CD4-positive, alpha-beta T cell treated with Interleukin-2 at 100 ng/mL for 4 hours (primary cell): ENCODE data around the gene PIP.
"Not testable (repeated sequence)": the region's sequence is repeated elsewhere in the genome, so short reads cannot be mapped to it uniquely, and the experiment has no call there.

Experiments
- DNase-seq: peaks from one replicate; pipeline ENCODE4 v3.0.0-alpha.2; 2020; ENCODE audit warnings: low spot score

The PIP gene

GRCh38 chr7:143177374-143178119, 45.7 kb downstream of the PIP start:
- DNase-seq: no peak

- not testable (repeated sequence) for DNase-seq
These were observed 48.9 kb downstream of the PIP start for GRCh38 chr7:143180771-143181170.

- DNase-seq: no peak
These were observed 49.5 kb downstream of the PIP start for GRCh38 chr7:143181349-143181748.

DNA sequence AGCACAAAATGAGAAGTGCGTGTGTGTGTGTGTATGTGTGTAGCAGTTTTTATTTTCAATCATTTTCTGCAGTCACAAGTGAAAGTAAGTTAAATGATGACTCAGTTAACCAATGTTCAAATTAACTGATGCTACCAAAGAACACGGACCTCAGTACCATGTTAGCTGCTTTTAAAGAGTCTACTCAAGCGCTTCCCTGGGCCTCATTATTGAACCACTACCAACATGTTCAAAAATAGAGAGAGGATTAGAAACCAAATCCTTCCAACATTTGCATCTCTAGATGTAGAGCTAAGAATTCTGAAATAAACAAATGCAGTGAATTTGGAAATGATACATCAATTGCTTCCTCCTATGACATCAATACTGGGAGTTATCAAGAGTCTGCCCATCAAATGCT, 51.1 kb downstream of the PIP start, which contains the start of gene TAS2R39:
Gene TAS2R39 (plus strand): TSS at position 396 of the 400 bp plus-strand sequence. CDS start 0 bp downstream, at position 396.
- DNase-seq: no peak

DNA sequence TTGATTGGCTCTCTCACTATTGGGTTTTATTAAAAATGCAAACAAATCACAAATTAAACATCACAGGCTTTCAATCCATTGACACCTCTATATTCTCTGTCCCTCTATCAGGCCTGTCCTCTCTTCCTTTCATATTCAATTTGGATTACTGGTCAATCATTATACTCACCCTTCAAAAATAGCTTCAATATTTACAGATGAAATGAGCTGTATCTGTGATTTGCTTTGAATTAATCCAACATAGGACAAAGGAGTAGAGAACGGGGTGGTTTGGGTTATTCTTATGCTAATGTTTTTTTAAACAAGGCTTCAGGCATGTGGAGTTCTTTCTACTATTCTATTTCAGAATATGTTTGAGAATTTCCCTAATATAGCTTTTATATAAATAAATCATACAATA, 53.7 kb downstream of the PIP start:
- no peak for DNase-seq

DNA sequence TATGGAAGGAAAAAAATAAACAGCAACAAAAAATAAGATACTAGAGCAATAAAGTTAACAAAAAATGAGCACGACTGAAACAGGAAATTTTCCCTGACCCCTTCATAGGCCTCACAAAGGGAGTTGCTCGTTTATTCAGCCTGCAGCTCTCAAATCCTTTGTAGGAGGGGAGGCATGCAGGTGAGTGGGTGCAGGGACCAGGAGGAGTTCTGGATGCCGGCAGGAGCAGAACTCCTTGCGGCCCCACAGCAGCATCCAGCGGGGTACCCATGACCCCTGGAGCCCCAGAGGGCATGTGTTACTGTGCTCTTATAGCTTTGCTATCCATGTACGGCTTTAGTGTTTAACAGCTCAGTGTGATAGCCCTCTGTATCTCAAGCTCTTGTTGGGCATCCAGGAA, 57.1 kb downstream of the PIP start:
- no peak for DNase-seq
